ENCODE results near the gene CA5B. TPM values are rescaled to one million over a fixed set of nuclear protein-coding genes. Genes with fewer than 3 reads are reported as not detected.

Gene CA5B
- total and polyA plus RNA-seq, 10 of the 15 experiments (the other 5 are each of a cell fraction or from before 2014, with no cell fraction given): 1.2 to 6.0 (median 3.2) TPM

DNA sequence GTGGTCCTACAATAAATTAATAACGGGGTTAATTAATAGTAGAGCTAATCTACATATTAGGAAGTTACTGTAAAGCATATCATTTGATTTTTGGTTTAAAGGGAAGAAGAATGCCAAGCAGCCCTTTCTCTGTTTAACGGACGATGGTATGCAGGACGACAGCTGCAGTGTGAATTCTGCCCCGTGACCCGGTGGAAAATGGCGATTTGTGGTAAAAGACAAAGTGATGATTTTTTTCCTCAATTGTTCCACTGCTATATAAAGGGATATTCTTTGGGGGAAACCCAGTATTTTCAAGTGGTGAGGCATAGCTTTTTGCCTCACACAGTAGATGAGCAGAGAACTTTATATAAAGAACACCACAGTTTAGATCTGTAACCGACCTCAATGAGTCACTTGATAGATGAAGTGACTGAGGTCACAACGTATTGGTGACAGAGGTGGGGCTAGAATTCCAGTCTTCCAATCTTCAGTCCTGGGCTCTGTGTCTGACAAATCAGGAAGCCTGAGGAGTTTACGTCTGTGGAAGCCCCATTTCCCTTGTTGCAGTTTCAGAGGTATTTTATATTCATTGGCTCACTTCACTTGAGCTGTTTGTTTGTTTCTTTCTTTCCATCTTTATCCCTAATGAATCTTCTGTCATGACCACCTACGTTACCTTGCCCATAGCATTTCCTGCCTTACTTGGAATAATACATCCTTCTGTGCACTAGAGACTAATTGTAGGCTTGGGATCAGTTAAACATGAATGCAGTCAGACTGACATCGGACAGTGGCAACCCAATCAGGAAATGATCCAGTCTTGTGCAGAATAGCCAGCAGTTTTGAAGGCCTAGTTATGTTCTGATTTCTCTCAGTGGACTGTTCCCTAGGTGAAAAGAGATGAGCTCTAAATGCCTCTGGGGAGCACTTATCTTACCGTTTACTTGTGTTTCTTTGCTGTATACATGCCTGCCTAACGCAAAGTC is 82.3 kb downstream of the CA5B start:
- Histone ChIP-seq H3K9ac (ENCODE audit: control insufficient read depth, insufficient read depth, low read length) (no peak overlapping the region), H3K9me3 (replicated peaks; ENCODE audit: control insufficient read depth, insufficient read depth, low read length) (no peaks in the 10 kb centered on the region), H3K36me3 (ENCODE audit: control insufficient read depth in 2 of 2, insufficient read depth in 2 of 2, low read length in 1 of 2) (peaks cover 10 to 25% of the 10 kb centered on the region in 2 experiments), H3K4me2 (ENCODE audit: control insufficient read depth, insufficient read depth) (no peak overlapping the region), H3K27ac (ENCODE audit: control insufficient read depth, insufficient read depth) (no peak overlapping the region), H4K20me1 (ENCODE audit: control insufficient read depth, insufficient read depth) (no peaks in the 10 kb centered on the region), H3K4me3 (no peak overlapping the region), H3K4me1 (ENCODE audit: control insufficient read depth, insufficient read depth, low read length) (peaks cover 6% of the 10 kb centered on the region; the same call in 1 of the 2 replicates), H3K27me3 (replicated peaks in 1 of 2; ENCODE audit: control insufficient read depth in 2 of 2, insufficient read depth in 2 of 2, low read length in 1 of 2) (no peaks in the 10 kb centered on the region), H3K79me2 (ENCODE audit: control insufficient read depth, insufficient read depth, low read length) (no peaks in the 10 kb centered on the region), H2AFZ (ENCODE audit: control insufficient read depth, low read depth, low read length) (no peak overlapping the region)
- RAD21 ChIA-PET (ENCODE audit: unreplicated experiment): no interaction called here
- intact Hi-C loops (cut with micrococcal nuclease; ENCODE audit: unreplicated experiment): loop anchor here (5.0 kb wide), 1 partner anchor 58 kb away; no protein-coding TSS in a partner anchor
- BruUV-seq (replicated peaks): no TSS peak
- in situ Hi-C loops (cut with MboI): no loop called here
- SMC1A ChIA-PET (ENCODE audit: uncharacterized antibody, unreplicated experiment): interaction anchor here (1.0 to 1.8 kb wide), 3 partner anchors 13 to 313 kb away, joined by 3 to 6 read pairs (median 3); no protein-coding TSS in a partner anchor
- FAIRE-seq: no peak
- CTCF ChIA-PET: no interaction called here
- POLR2A ChIA-PET: interaction anchor here (0.9 kb wide), 1 partner anchor 32 kb away, joined by 3 read pairs; no protein-coding TSS in a partner anchor
- TF ChIP-seq, protein P1, sequence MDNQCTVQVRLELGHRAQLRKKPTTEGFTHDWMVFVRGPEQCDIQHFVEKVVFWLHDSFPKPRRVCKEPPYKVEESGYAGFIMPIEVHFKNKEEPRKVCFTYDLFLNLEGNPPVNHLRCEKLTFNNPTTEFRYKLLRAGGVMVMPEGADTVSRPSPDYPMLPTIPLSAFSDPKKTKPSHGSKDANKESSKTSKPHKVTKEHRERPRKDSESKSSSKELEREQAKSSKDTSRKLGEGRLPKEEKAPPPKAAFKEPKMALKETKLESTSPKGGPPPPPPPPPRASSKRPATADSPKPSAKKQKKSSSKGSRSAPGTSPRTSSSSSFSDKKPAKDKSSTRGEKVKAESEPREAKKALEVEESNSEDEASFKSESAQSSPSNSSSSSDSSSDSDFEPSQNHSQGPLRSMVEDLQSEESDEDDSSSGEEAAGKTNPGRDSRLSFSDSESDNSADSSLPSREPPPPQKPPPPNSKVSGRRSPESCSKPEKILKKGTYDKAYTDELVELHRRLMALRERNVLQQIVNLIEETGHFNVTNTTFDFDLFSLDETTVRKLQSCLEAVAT (IDR thresholded peaks at IDR 0.05): no peak
- TF ChIP-seq JUND (IDR thresholded peaks at IDR 0.05; ENCODE audit: low read depth, low read length) (no peak), PML (IDR thresholded peaks at IDR 0.05; ENCODE audit: low read length) (no peak)
- TF ChIP-seq, protein P2, sequence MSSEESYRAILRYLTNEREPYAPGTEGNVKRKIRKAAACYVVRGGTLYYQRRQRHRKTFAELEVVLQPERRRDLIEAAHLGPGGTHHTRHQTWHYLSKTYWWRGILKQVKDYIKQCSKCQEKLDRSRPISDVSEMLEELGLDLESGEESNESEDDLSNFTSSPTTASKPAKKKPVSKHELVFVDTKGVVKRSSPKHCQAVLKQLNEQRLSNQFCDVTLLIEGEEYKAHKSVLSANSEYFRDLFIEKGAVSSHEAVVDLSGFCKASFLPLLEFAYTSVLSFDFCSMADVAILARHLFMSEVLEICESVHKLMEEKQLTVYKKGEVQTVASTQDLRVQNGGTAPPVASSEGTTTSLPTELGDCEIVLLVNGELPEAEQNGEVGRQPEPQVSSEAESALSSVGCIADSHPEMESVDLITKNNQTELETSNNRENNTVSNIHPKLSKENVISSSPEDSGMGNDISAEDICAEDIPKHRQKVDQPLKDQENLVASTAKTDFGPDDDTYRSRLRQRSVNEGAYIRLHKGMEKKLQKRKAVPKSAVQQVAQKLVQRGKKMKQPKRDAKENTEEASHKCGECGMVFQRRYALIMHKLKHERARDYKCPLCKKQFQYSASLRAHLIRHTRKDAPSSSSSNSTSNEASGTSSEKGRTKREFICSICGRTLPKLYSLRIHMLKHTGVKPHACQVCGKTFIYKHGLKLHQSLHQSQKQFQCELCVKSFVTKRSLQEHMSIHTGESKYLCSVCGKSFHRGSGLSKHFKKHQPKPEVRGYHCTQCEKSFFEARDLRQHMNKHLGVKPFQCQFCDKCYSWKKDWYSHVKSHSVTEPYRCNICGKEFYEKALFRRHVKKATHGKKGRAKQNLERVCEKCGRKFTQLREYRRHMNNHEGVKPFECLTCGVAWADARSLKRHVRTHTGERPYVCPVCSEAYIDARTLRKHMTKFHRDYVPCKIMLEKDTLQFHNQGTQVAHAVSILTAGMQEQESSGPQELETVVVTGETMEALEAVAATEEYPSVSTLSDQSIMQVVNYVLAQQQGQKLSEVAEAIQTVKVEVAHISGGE (CRISPR knock-in tag; IDR thresholded peaks at IDR 0.05): no peak
- TF ChIP-seq, protein P3, sequence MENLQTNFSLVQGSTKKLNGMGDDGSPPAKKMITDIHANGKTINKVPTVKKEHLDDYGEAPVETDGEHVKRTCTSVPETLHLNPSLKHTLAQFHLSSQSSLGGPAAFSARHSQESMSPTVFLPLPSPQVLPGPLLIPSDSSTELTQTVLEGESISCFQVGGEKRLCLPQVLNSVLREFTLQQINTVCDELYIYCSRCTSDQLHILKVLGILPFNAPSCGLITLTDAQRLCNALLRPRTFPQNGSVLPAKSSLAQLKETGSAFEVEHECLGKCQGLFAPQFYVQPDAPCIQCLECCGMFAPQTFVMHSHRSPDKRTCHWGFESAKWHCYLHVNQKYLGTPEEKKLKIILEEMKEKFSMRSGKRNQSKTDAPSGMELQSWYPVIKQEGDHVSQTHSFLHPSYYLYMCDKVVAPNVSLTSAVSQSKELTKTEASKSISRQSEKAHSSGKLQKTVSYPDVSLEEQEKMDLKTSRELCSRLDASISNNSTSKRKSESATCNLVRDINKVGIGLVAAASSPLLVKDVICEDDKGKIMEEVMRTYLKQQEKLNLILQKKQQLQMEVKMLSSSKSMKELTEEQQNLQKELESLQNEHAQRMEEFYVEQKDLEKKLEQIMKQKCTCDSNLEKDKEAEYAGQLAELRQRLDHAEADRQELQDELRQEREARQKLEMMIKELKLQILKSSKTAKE (IDR thresholded peaks at IDR 0.05; ENCODE audit: low read depth, poor library complexity, severe bottlenecking): no peak
- 89% methylated on average over 14 of the region's 14 CpGs for WGBS (ENCODE audit: insufficient coverage, insufficient replicate concordance, low lambda C conversion rate, missing lambda C conversion rate)
- ATAC-seq: no peak
- DNase-seq (ENCODE audit: low read depth, low spot score): no peak

Measured in GM12878 (cell line).